Thymus (tissue), 11 donors: ENCODE data around the gene SSBP1. TPM values are rescaled to one million over a fixed set of nuclear protein-coding genes. Genes with fewer than 3 reads are reported as not detected.
A peak's percentile ranks its signal among the peaks of the same experiment; 100 is the strongest.

ENCODE experiments used
- DNase-seq, 9 donors: peaks; one replicate each; pipeline ENCODE4 v3.0.0-alpha.2; 2013; ENCODE audit warnings: low spot score in 9 of 9, low read depth in 6 of 9, missing footprints in 1 of 9
- H3K27ac ChIP-seq, 2 donors: one replicate each; pipeline ENCODE4 v1.5.1; 2013; ENCODE audit warnings: control low read depth in 1 of 2, low read depth in 1 of 2, low read length in 1 of 2, mild to moderate bottlenecking in 1 of 2, moderate library complexity in 1 of 2
- H3K27me3 ChIP-seq, 2 donors: one replicate each; pipeline ENCODE4 v1.5.1; 2013; ENCODE audit warnings: low read length in 1 of 2; ENCODE audit not compliant: control insufficient read depth in 2 of 2, insufficient read depth in 1 of 2
- H3K36me3 ChIP-seq, 2 donors: one replicate each; pipeline ENCODE4 v1.5.1; 2013; ENCODE audit warnings: low read length in 1 of 2, mild to moderate bottlenecking in 1 of 2, moderate library complexity in 1 of 2; ENCODE audit not compliant: control insufficient read depth in 2 of 2, insufficient read depth in 2 of 2
- H3K4me1 ChIP-seq, 2 donors: one replicate each; pipeline ENCODE4 v1.5.1; 2013; ENCODE audit warnings: low read length in 2 of 2; ENCODE audit not compliant: control insufficient read depth in 2 of 2, insufficient read depth in 2 of 2
- H3K4me3 ChIP-seq, 2 donors: one replicate each; pipeline ENCODE4 v1.5.1; 2013; ENCODE audit warnings: low read length in 2 of 2, control low read depth in 1 of 2, mild to moderate bottlenecking in 1 of 2
- H3K9me3 ChIP-seq, 2 donors: one replicate each; pipeline ENCODE4 v1.5.1; 2013; ENCODE audit warnings: low read length in 1 of 2, mild to moderate bottlenecking in 1 of 2; ENCODE audit not compliant: control insufficient read depth in 2 of 2, insufficient read depth in 1 of 2
- WGBS: extraction: QIAGEN DNeasy Blood & Tissue Kit; methylation state at CpG from one replicate; pipeline ENCODE4 v1.1.7; 2013; 5-methylcytosine and 5-hydroxymethylcytosine counted together
- polyA plus RNA-seq: library from polyadenylated mRNA; stranded (reverse); fragments of 200-250 nt; gene quantifications from one replicate; pipeline ENCODE4 v1.2.3, GENCODE V29; 2013
- total RNA-seq: library from RNA; stranded (reverse); fragments of 120-200 nt; gene quantifications from one replicate; pipeline ENCODE4 v1.2.4, GENCODE V29; 2013
- donor health status: healthy.

The SSBP1 gene
- total and polyA plus RNA-seq, 2 donors = 191 to 233 TPM

GRCh38 chr7:141776374-141776773, 38.2 kb downstream of the SSBP1 start, which contains the start of gene TAS2R4:
Gene TAS2R4 (plus strand): TSS chr7:141776674. CDS start chr7:141778489, 1,815 bp downstream.
- H3K27ac ChIP-seq = no peak within 1 kb of the TSS
- no peak for DNase-seq
- 96% methylated on average over 1 of the region's 1 CpG for WGBS
- H3K4me3 ChIP-seq = no peak within 1 kb of the TSS
- peaks cover 8 to 13% of the 10 kb centered on the region in 2 donors for H3K36me3 ChIP-seq
- no peaks in the 10 kb centered on the region for H3K27me3 ChIP-seq
- H3K4me1 ChIP-seq = no peaks in the 10 kb centered on the region
- H3K9me3 ChIP-seq = peaks cover 0 to 5% of the 10 kb centered on the region in 2 donors

- Histone ChIP-seq H3K27ac (no peak overlapping the region), H3K27me3 (no peaks in the 10 kb centered on the region), H3K36me3 (peaks cover 14 to 19% of the 10 kb centered on the region in 2 donors), H3K4me3 (no peak overlapping the region), H3K4me1 (no peaks in the 10 kb centered on the region), H3K9me3 (no peaks in the 10 kb centered on the region)
- WGBS = 85% methylated on average over 13 of the region's 13 CpGs
- DNase-seq = peak in 8 of 9 donors; percentile 5 to 62 (median 22)
These were observed 47.8 kb downstream of the SSBP1 start for GRCh38 chr7:141785706-141786552.

- Histone ChIP-seq H3K4me3 (no peak overlapping the region), H3K27ac (no peak overlapping the region), H3K36me3 (peaks cover 14 to 19% of the 10 kb centered on the region in 2 donors), H3K9me3 (no peaks in the 10 kb centered on the region), H3K4me1 (no peaks in the 10 kb centered on the region), H3K27me3 (no peaks in the 10 kb centered on the region)
- DNase-seq = no peak
- 98% methylated on average over 2 of the region's 2 CpGs for WGBS
These were observed 50.1 kb downstream of the SSBP1 start for GRCh38 chr7:141788296-141788695.

DNA sequence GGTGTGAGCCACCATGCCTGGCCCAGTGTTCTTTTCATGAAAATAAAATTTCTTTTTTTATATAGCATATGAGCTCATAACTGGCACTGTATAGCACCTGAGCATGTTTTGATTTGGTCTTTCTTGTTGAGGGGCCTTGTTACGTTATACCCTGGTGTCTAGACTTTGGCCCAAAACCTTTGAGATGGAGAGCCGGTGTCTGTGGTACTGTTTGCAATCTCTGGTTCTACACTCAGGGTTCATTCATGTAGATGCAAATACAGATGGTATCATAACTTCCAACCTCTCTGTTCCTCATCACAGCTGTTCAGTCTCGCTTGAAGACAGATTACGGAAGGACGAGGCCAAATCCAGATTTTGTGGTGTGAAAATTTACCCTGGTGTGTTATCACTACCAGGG, 51.8 kb downstream of the SSBP1 start, which contains the start of gene TAS2R5:
TAS2R5 (plus strand) TSS at position 301 of the 400 bp plus-strand sequence. CDS start 145 bp downstream, outside the sequence.
- no peak within 1 kb of the TSS for H3K4me3 ChIP-seq
- H3K36me3 ChIP-seq = peaks cover 14 to 19% of the 10 kb centered on the region in 2 donors
- H3K27ac ChIP-seq = no peak within 1 kb of the TSS
- H3K4me1 ChIP-seq = no peaks in the 10 kb centered on the region
- no peaks in the 10 kb centered on the region for H3K9me3 ChIP-seq
- WGBS = 96% methylated on average over 5 of the region's 5 CpGs
- DNase-seq = no peak
- no peaks in the 10 kb centered on the region for H3K27me3 ChIP-seq

DNA sequence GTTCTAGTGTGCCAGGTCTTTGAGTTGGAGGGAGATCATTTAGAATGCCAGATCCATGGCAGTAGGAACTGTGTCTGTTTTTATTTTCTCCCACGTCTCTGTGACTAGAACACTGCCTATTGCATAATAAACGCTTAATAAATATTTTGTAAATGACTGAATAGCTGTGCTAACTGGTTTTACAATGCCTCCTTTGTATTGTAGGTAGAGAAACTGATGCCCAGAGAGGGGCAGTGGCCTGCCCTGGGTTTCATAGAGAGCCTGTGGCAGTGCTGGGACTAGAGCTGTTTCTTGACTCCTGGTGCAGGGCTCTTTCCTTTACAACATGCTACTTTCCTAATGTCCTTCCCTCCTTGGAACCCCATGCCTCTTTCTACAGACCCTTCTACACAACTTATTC, 54.4 kb downstream of the SSBP1 start:
- Histone ChIP-seq H3K4me1 (no peaks in the 10 kb centered on the region), H3K27ac (no peak overlapping the region), H3K9me3 (no peaks in the 10 kb centered on the region), H3K36me3 (peaks cover 14 to 16% of the 10 kb centered on the region in 2 donors), H3K4me3 (no peak overlapping the region), H3K27me3 (no peaks in the 10 kb centered on the region)
- 98% methylated on average over 2 of the region's 2 CpGs for WGBS
- no peak for DNase-seq

Other genes starting within 250 kb of the SSBP1 start
- gene AGK, start 186.9 kb upstream of the SSBP1 start, total RNA-seq = 25.6 TPM
- gene AGK, start 186.9 kb upstream of the SSBP1 start, polyA plus RNA-seq = 17.5 TPM
- gene DENND11, start 36.2 kb upstream of the SSBP1 start, total RNA-seq = 16.1 TPM
- gene DENND11, start 36.2 kb upstream of the SSBP1 start, polyA plus RNA-seq = 9.2 TPM
- 0.05 TPM for gene WEE2, start 30.0 kb upstream of the SSBP1 start, total RNA-seq
- 0.05 TPM for gene WEE2, start 30.0 kb upstream of the SSBP1 start, polyA plus RNA-seq
- 0.52 TPM for gene TAS2R3, start 25.7 kb downstream of the SSBP1 start, total RNA-seq
- not detected for gene TAS2R3, start 25.7 kb downstream of the SSBP1 start, polyA plus RNA-seq
- 0.38 TPM for gene TAS2R4, start 38.3 kb downstream of the SSBP1 start, total RNA-seq
- 0.41 TPM for gene TAS2R4, start 38.3 kb downstream of the SSBP1 start, polyA plus RNA-seq
- gene TAS2R5, start 51.9 kb downstream of the SSBP1 start, total RNA-seq = 0.57 TPM
- 1.6 TPM for gene TAS2R5, start 51.9 kb downstream of the SSBP1 start, polyA plus RNA-seq
- 0.47 TPM for gene PRSS37, start 103.1 kb downstream of the SSBP1 start, total RNA-seq
- 2.6 TPM for gene PRSS37, start 103.1 kb downstream of the SSBP1 start, polyA plus RNA-seq
- gene OR9A4, start 178.0 kb downstream of the SSBP1 start, total RNA-seq = not detected
- gene OR9A4, start 178.0 kb downstream of the SSBP1 start, polyA plus RNA-seq = not detected
- gene CLEC5A, start 208.6 kb downstream of the SSBP1 start, total RNA-seq = 0.57 TPM
- gene CLEC5A, start 208.6 kb downstream of the SSBP1 start, polyA plus RNA-seq = 0.46 TPM
- not detected for gene TAS2R38, start 235.4 kb downstream of the SSBP1 start, total RNA-seq
- 0.05 TPM for gene TAS2R38, start 235.4 kb downstream of the SSBP1 start, polyA plus RNA-seq